GM18508 (cell line): ENCODE measurements around the gene TYMS.

Source experiments
- ATAC-seq: cut with Tn5 transposase; IDR thresholded peaks from one replicate; pipeline ENCODE4 v1.9.1; 2021; ENCODE audit warnings: moderate number of reproducible peaks; ENCODE audit not compliant: insufficient read depth, unreplicated experiment

The TYMS gene

GRCh38 chr18:657311-658000 is at the start of gene TYMS:
Gene TYMS, plus strand, starts transcription at chr18:657653. Its CDS starts 90 bp downstream, at chr18:657743.
- ATAC-seq: no peak

- no peak for ATAC-seq
These were observed 49.5 kb upstream of the TYMS start for GRCh38 chr18:607930-608329.

- ATAC-seq: no peak
These were observed 47.1 kb upstream of the TYMS start for GRCh38 chr18:610214-610928.

GRCh38 chr18:612156-612555 is 45.3 kb upstream of the TYMS start:
- no peak for ATAC-seq

- no peak for ATAC-seq
These were observed 43.3 kb upstream of the TYMS start for GRCh38 chr18:614193-614592.

GRCh38 chr18:615092-615521 is 42.3 kb upstream of the TYMS start:
- ATAC-seq: no peak

GRCh38 chr18:615773-616172 is 41.7 kb upstream of the TYMS start:
- no peak for ATAC-seq

- ATAC-seq: no peak
These were observed 41.0 kb upstream of the TYMS start for GRCh38 chr18:616380-616995.

GRCh38 chr18:617970-618504 is 39.4 kb upstream of the TYMS start:
- no peak for ATAC-seq

- ATAC-seq: no peak
These were observed 38.8 kb upstream of the TYMS start for GRCh38 chr18:618618-619017.

- no peak for ATAC-seq
These were observed 36.0 kb upstream of the TYMS start for GRCh38 chr18:621291-622043.

GRCh38 chr18:622289-622688 is 35.2 kb upstream of the TYMS start:
- ATAC-seq: no peak

GRCh38 chr18:623761-624620 is 33.5 kb upstream of the TYMS start:
- ATAC-seq: no peak

- ATAC-seq: no peak
These were observed 30.2 kb upstream of the TYMS start for GRCh38 chr18:627231-627630.

- no peak for ATAC-seq
These were observed 27.9 kb upstream of the TYMS start for GRCh38 chr18:629269-630150.

- no peak for ATAC-seq
These were observed 25.9 kb upstream of the TYMS start for GRCh38 chr18:631560-631959.

GRCh38 chr18:634551-635045 is 22.9 kb upstream of the TYMS start:
- ATAC-seq: no peak

- ATAC-seq: no peak
These were observed 22.3 kb upstream of the TYMS start for GRCh38 chr18:635171-635570.
